HG03108 (cell line): Measurements from ENCODE around the gene TCP11.

Experiments used
- ATAC-seq: cut with Tn5 transposase; IDR thresholded peaks from one replicate; pipeline ENCODE4 v1.9.1; 2021; ENCODE audit warnings: moderate library complexity; ENCODE audit not compliant: unreplicated experiment

Gene TCP11

GRCh38 chr6:35096129-35096862 is 44.8 kb downstream of the TCP11 start:
- ATAC-seq, result no peak

- no peak for ATAC-seq
These were observed 47.0 kb downstream of the TCP11 start for GRCh38 chr6:35094183-35094582.

GRCh38 chr6:35093783-35094182 is 47.4 kb downstream of the TCP11 start:
- no peak for ATAC-seq

GRCh38 chr6:35093118-35093445 is 48.1 kb downstream of the TCP11 start:
- no peak for ATAC-seq

GRCh38 chr6:35092362-35093117 is 48.6 kb downstream of the TCP11 start:
- ATAC-seq, result no peak

GRCh38 chr6:35091346-35092083 is 49.6 kb downstream of the TCP11 start:
- no peak for ATAC-seq

GRCh38 chr6:35090734-35091133 is 50.4 kb downstream of the TCP11 start:
- ATAC-seq, result no peak

GRCh38 chr6:35089935-35090505 is 51.1 kb downstream of the TCP11 start:
- no peak for ATAC-seq

GRCh38 chr6:35089216-35089934 is 51.8 kb downstream of the TCP11 start:
- ATAC-seq, result no peak

GRCh38 chr6:35088281-35089215 is 52.6 kb downstream of the TCP11 start:
- ATAC-seq, result no peak

GRCh38 chr6:35087361-35088280 is 53.5 kb downstream of the TCP11 start:
- no peak for ATAC-seq

GRCh38 chr6:35086636-35087360 is 54.3 kb downstream of the TCP11 start:
- ATAC-seq, result no peak

- no peak for ATAC-seq
These were observed 54.9 kb downstream of the TCP11 start for GRCh38 chr6:35086282-35086632.

GRCh38 chr6:35085359-35086281 is 55.5 kb downstream of the TCP11 start:
- ATAC-seq, result no peak

GRCh38 chr6:35084511-35085203 is 56.5 kb downstream of the TCP11 start:
- ATAC-seq, result no peak

- no peak for ATAC-seq
These were observed 57.1 kb downstream of the TCP11 start for GRCh38 chr6:35084041-35084491.
